H9 (cell line): Measurements from ENCODE around the gene EIF4E1B. TPM values are rescaled to one million over a fixed set of nuclear protein-coding genes. Genes with fewer than 3 reads are reported as not detected.

Experiments
- DNase-seq: peaks from one replicate; pipeline ENCODE4 v3.0.0-alpha.2; 2017
- H2AFZ ChIP-seq: one replicate; pipeline ENCODE4 v1.6.1; 2013; ENCODE audit warnings: mild to moderate bottlenecking, low read length, control low read depth, moderate library complexity
- H2AK5ac ChIP-seq: 2 replicates; pipeline ENCODE4 v1.6.1; 2013; ENCODE audit warnings: low read length, control low read depth, mixed read lengths; ENCODE audit not compliant: insufficient read length
- H2BK120ac ChIP-seq: one replicate; pipeline ENCODE4 v1.6.1; 2013; ENCODE audit warnings: low read depth, mild to moderate bottlenecking, low read length, control low read depth, inconsistent platforms; ENCODE audit not compliant: poor library complexity, severe bottlenecking
- H2BK12ac ChIP-seq: 2 replicates; pipeline ENCODE4 v1.6.1; 2013; ENCODE audit warnings: low read length, control low read depth, mixed read lengths, low read depth; ENCODE audit not compliant: insufficient read length
- H2BK15ac ChIP-seq: 2 replicates; pipeline ENCODE4 v1.6.1; 2013; ENCODE audit warnings: low read depth, low read length, control low read depth
- H2BK20ac ChIP-seq: one replicate; pipeline ENCODE4 v1.6.1; 2013; ENCODE audit warnings: low read depth, mild to moderate bottlenecking, low read length, control low read depth, inconsistent platforms; ENCODE audit not compliant: poor library complexity, severe bottlenecking
- H2BK5ac ChIP-seq: 2 replicates; pipeline ENCODE4 v1.6.1; 2013; ENCODE audit warnings: low read length, control low read depth, mixed read lengths; ENCODE audit not compliant: insufficient read length
- H3K14ac ChIP-seq: 2 replicates; pipeline ENCODE4 v1.6.1; 2013; ENCODE audit warnings: low read length, control low read depth; ENCODE audit not compliant: insufficient read depth
- H3K18ac ChIP-seq: 2 replicates; pipeline ENCODE4 v1.6.1; 2013; ENCODE audit warnings: low read depth, mild to moderate bottlenecking, mixed read lengths, low read length, control low read depth; ENCODE audit not compliant: insufficient read length
- H3K23ac ChIP-seq: 2 replicates; pipeline ENCODE4 v1.6.1; 2013; ENCODE audit warnings: low read length, control low read depth, mixed read lengths, low read depth; ENCODE audit not compliant: insufficient read length
- H3K23me2 ChIP-seq: 2 replicates; pipeline ENCODE4 v1.6.1; 2013; ENCODE audit warnings: low read depth, mild to moderate bottlenecking, mixed read lengths, low read length, control low read depth; ENCODE audit not compliant: insufficient read length, poor library complexity, severe bottlenecking
- H3K27ac ChIP-seq: 2 replicates; pipeline ENCODE4 v1.5.1; 2013; ENCODE audit warnings: low read length, control low read depth, mixed read lengths, low read depth; ENCODE audit not compliant: insufficient read length
- H3K27me3 ChIP-seq: 2 replicates; pipeline ENCODE4 v1.6.1; 2013; ENCODE audit warnings: low read length, control low read depth, inconsistent platforms; ENCODE audit not compliant: insufficient read depth
- H3K4ac ChIP-seq: 2 replicates; pipeline ENCODE4 v1.6.1; 2013; ENCODE audit warnings: low read depth, mild to moderate bottlenecking, control low read depth, inconsistent platforms, low read length, moderate library complexity
- H3K4me1 ChIP-seq: 2 replicates; pipeline ENCODE4 v1.6.1; 2013; ENCODE audit warnings: low read length, control low read depth, inconsistent platforms; ENCODE audit not compliant: insufficient read depth
- H3K4me2 ChIP-seq: 2 replicates; pipeline ENCODE4 v1.6.1; 2013; ENCODE audit warnings: low read length, control low read depth, mixed read lengths; ENCODE audit not compliant: insufficient read length, insufficient read depth
- H3K56ac ChIP-seq: 2 replicates; pipeline ENCODE4 v1.6.1; 2013; ENCODE audit warnings: low read depth, mild to moderate bottlenecking, mixed read lengths, low read length, control low read depth; ENCODE audit not compliant: insufficient read length
- H3K79me1 ChIP-seq: 2 replicates; pipeline ENCODE4 v1.6.1; 2013; ENCODE audit warnings: low read depth, mild to moderate bottlenecking, moderate library complexity, low read length, control low read depth, inconsistent platforms; ENCODE audit not compliant: insufficient read depth, poor library complexity, severe bottlenecking
- H3K79me2 ChIP-seq: 2 replicates; pipeline ENCODE4 v1.6.1; 2013; ENCODE audit warnings: low read length, control low read depth, inconsistent platforms; ENCODE audit not compliant: insufficient read depth
- H3K9ac ChIP-seq: 2 replicates; pipeline ENCODE4 v1.6.1; 2013; ENCODE audit warnings: low read length, control low read depth, mixed read lengths; ENCODE audit not compliant: insufficient read length; ENCODE audit errors: extremely low read depth
- H3K9me3 ChIP-seq: one replicate; pipeline ENCODE4 v1.6.1; 2013; ENCODE audit warnings: low read depth, low read length, inconsistent platforms; ENCODE audit not compliant: control insufficient read depth
- H3T11ph ChIP-seq: one replicate; pipeline ENCODE4 v1.6.1; 2013; ENCODE audit warnings: mild to moderate bottlenecking, low read length, control low read depth, inconsistent platforms
- H4K20me1 ChIP-seq: one replicate; pipeline ENCODE4 v1.6.1; 2013; ENCODE audit not compliant: control insufficient read depth, insufficient read length, insufficient read depth
- H4K5ac ChIP-seq: 2 replicates; pipeline ENCODE4 v1.6.1; 2013; ENCODE audit warnings: low read depth, mild to moderate bottlenecking, mixed read lengths, low read length, control low read depth; ENCODE audit not compliant: insufficient read length
- H4K8ac ChIP-seq: replicated peaks from 2 replicates; pipeline ENCODE4 v1.6.1; 2013; ENCODE audit warnings: low read length, control low read depth, mixed read lengths, low read depth; ENCODE audit not compliant: insufficient read length
- H4K91ac ChIP-seq: 2 replicates; pipeline ENCODE4 v1.6.1; 2013; ENCODE audit warnings: low read depth, mild to moderate bottlenecking, moderate library complexity, mixed read lengths, low read length, control low read depth; ENCODE audit not compliant: insufficient read length
- H3K27ac Mint-ChIP-seq, 3 experiments: 2 replicates in 2 of 3; 3 replicates in 1 of 3; pipeline ENCODE4 v1.8.0; 2020 to 2021; ENCODE audit warnings: mixed read lengths in 3 of 3, mild to moderate bottlenecking in 1 of 3, moderate library complexity in 1 of 3
- H3K27me3 Mint-ChIP-seq: 2 replicates; pipeline ENCODE4 v1.8.0; 2021; ENCODE audit warnings: low read depth, mild to moderate bottlenecking, moderate library complexity, mixed read lengths
- H3K36me3 Mint-ChIP-seq, 3 experiments: 2 replicates in 2 of 3; 3 replicates in 1 of 3; pipeline ENCODE4 v1.8.0; 2020 to 2021; ENCODE audit warnings: low read depth in 3 of 3, mixed read lengths in 3 of 3; ENCODE audit not compliant: insufficient read depth in 1 of 3
- H3K4me1 Mint-ChIP-seq, 2 experiments: 2 replicates each; pipeline ENCODE4 v1.8.0; 2020; ENCODE audit warnings: mixed read lengths in 2 of 2
- H3K4me3 Mint-ChIP-seq, 2 experiments: 2 replicates in 1 of 2; 3 replicates in 1 of 2; pipeline ENCODE4 v1.8.0; 2020 to 2021; ENCODE audit warnings: mild to moderate bottlenecking in 2 of 2, mixed read lengths in 2 of 2, moderate library complexity in 1 of 2
- H3K9me3 Mint-ChIP-seq, 2 experiments: 2 replicates in 1 of 2; 3 replicates in 1 of 2; pipeline ENCODE4 v1.8.0; 2020; ENCODE audit warnings: mild to moderate bottlenecking in 2 of 2, mixed read lengths in 2 of 2, moderate library complexity in 1 of 2
- WGBS: extraction: QIAGEN DNeasy Blood & Tissue Kit; methylation state at CpG from one replicate; pipeline ENCODE4 v1.1.7; 2013; ENCODE audit warnings: missing lambda C conversion rate, low lambda C conversion rate, mixed read lengths; ENCODE audit not compliant: insufficient read length; ENCODE audit errors: extremely low coverage; 5-methylcytosine and 5-hydroxymethylcytosine counted together
- total RNA-seq: library from RNA; stranded (reverse); gene quantifications from 2 replicates; pipeline ENCODE4 v1.2.1, GENCODE V29; 2021
- TF ChIP-seq, protein P1 (sequence below): fragments of 200-600 bp; sonication (generic); conservative IDR thresholded peaks from 3 replicates; pipeline ENCODE4 v1.8.0; 2021; ENCODE audit warnings: antibody characterized with exemption, mild to moderate bottlenecking

Gene EIF4E1B
- total RNA-seq, 1 experiment from 2014 or later: 1.3 TPM

DNA sequence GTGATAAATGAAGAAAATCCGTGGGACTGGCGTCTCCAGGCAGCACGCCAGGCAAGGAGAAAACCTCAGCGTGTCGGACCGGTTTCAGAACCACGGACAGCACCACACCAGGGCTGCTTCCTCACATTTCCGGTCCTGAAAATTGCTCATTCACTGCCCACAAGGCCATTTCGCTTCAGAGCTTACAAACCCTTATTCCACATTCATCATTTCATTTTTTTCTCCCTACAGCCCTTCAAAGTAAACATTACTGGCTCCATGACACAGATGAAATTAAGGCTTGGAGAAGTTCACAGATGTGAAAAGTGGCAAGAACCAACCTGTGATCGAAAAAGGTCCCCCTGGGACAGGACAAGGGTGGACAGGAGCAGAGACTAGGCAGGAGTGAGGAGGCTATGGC is 19.0 kb upstream of the EIF4E1B start:
- Histone ChIP-seq H4K91ac (no peak overlapping the region), H3K23ac (no peak overlapping the region), H3T11ph (no peak overlapping the region), H3K23me2 (peaks cover 6% of the 10 kb centered on the region), H4K20me1 (no peaks in the 10 kb centered on the region), H2BK120ac (no peak overlapping the region), H3K79me1 (no peaks in the 10 kb centered on the region), H3K79me2 (no peaks in the 10 kb centered on the region), H3K14ac (no peak overlapping the region), H4K8ac (no peak overlapping the region), H3K56ac (no peak overlapping the region), H3K4ac (no peak overlapping the region), H2BK15ac (no peak overlapping the region), H2BK20ac (no peak overlapping the region), H3K4me2 (no peak overlapping the region), H2BK12ac (no peak overlapping the region), H3K4me1 (no peaks in the 10 kb centered on the region; the same call in 1 of the 2 replicates), H2AK5ac (no peak overlapping the region), H3K18ac (no peak overlapping the region), H3K9me3 (no peaks in the 10 kb centered on the region), H4K5ac (no peak overlapping the region), H3K27me3 (no peaks in the 10 kb centered on the region; the same call in 1 of the 2 replicates), H2AFZ (no peak overlapping the region), H3K9ac (no peak overlapping the region), H2BK5ac (no peak overlapping the region), H3K27ac (no peak overlapping the region)
- H3K9me3 Mint-ChIP-seq: no peaks in the 10 kb centered on the region; a peak in 1 of 5 replicates
- no peak overlapping the region; a peak in 1 of 7 replicates for H3K27ac Mint-ChIP-seq
- no peaks in the 10 kb centered on the region for H3K36me3 Mint-ChIP-seq
- no CpG with 5 or more reads among the region's 10 CpGs for WGBS
- H3K4me1 Mint-ChIP-seq: peaks cover 30 to 31% of the 10 kb centered on the region in 2 experiments
- TF ChIP-seq, protein P1, sequence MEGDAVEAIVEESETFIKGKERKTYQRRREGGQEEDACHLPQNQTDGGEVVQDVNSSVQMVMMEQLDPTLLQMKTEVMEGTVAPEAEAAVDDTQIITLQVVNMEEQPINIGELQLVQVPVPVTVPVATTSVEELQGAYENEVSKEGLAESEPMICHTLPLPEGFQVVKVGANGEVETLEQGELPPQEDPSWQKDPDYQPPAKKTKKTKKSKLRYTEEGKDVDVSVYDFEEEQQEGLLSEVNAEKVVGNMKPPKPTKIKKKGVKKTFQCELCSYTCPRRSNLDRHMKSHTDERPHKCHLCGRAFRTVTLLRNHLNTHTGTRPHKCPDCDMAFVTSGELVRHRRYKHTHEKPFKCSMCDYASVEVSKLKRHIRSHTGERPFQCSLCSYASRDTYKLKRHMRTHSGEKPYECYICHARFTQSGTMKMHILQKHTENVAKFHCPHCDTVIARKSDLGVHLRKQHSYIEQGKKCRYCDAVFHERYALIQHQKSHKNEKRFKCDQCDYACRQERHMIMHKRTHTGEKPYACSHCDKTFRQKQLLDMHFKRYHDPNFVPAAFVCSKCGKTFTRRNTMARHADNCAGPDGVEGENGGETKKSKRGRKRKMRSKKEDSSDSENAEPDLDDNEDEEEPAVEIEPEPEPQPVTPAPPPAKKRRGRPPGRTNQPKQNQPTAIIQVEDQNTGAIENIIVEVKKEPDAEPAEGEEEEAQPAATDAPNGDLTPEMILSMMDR: no peak
- peak overlapping the region in 1 of 2 experiments; percentile 24; a peak in 2 of 5 replicates for H3K4me3 Mint-ChIP-seq
- H3K27me3 Mint-ChIP-seq: peaks cover 34% of the 10 kb centered on the region
- DNase-seq: peak; percentile 77
